ENCODE data around the gene DDIT3. TPM values are rescaled to one million over a fixed set of nuclear protein-coding genes. Genes with fewer than 3 reads are reported as not detected.
A peak's percentile ranks its signal among the peaks of the same experiment; 100 is the strongest.
"Not testable (repeated sequence)": the region's sequence is repeated elsewhere in the genome, so short reads cannot be mapped to it uniquely, and the experiment has no call there.

Gene DDIT3
- polyA plus RNA-seq, 3 donors: 9.3 to 163 (median 9.4) TPM

GRCh38 chr12:57511588-57512325 is 8.6 kb downstream of the DDIT3 start:
- Histone ChIP-seq H3K9me3 (replicated peaks in 1 of 2; ENCODE audit: control insufficient read depth in 1 of 2, insufficient read depth in 1 of 2, low read length in 2 of 2) (no peaks in the 10 kb centered on the region), H3K36me3 (replicated peaks in 1 of 2; ENCODE audit: control insufficient read depth in 1 of 2, insufficient read depth in 2 of 2, low read length in 2 of 2) (peaks cover 65 to 79% of the 10 kb centered on the region in 2 donors), H2AFZ (ENCODE audit: insufficient read depth, low read depth, low read length, poor library complexity, severe bottlenecking) (no peak overlapping the region), H3K27ac (ENCODE audit: low read depth in 1 of 2, low read length in 2 of 2) (no peak overlapping the region), H4K20me1 (ENCODE audit: insufficient read depth, low read length) (peaks cover 23% of the 10 kb centered on the region), H3K79me2 (ENCODE audit: insufficient read depth, low read length) (peaks cover 5% of the 10 kb centered on the region), H3K9ac (ENCODE audit: insufficient read depth, low read length, poor library complexity, severe bottlenecking) (no peak overlapping the region), H3K4me3 (replicated peaks in 1 of 3; ENCODE audit: low read depth in 2 of 3, low read length in 3 of 3) (no peak overlapping the region), H3K4me2 (replicated peaks; ENCODE audit: extremely low read depth, low read length, poor library complexity, severe bottlenecking) (no peak overlapping the region), H3K4me1 (ENCODE audit: control insufficient read depth in 1 of 2, insufficient read depth in 2 of 2, low read length in 2 of 2) (no peaks in the 10 kb centered on the region), H3K27me3 (ENCODE audit: control insufficient read depth in 2 of 2, insufficient read depth in 2 of 2, low read length in 2 of 2) (no peaks in the 10 kb centered on the region)
- peaks cover under 1% of the 10 kb centered on the region for H3K4me1 Mint-ChIP-seq
- no peak for TF ChIP-seq CTCF (IDR thresholded peaks at IDR 0.05)
- 100% methylated on average over 3 of the region's 7 CpGs for WGBS (ENCODE audit: insufficient coverage)
- H3K36me3 Mint-ChIP-seq: peaks cover 73 to 86% of the 10 kb centered on the region in 2 donors
- peak overlapping the region in 2 of 7 donors; percentile 25 to 81 for H3K27ac Mint-ChIP-seq
- H3K4me3 Mint-ChIP-seq: no peak overlapping the region
- intact Hi-C loops (cut with micrococcal nuclease): no loop called here
- H3K9me3 Mint-ChIP-seq: peaks cover 0 to 1% (median 0%) of the 10 kb centered on the region in 7 donors
- H3K27me3 Mint-ChIP-seq (ENCODE audit: low read depth in 3 of 3): no peaks in the 10 kb centered on the region
- no peak for DNase-seq

- Histone ChIP-seq H3K9me3 (replicated peaks in 1 of 2; ENCODE audit: control insufficient read depth in 1 of 2, insufficient read depth in 1 of 2, low read length in 2 of 2) (no peaks in the 10 kb centered on the region), H2AFZ (ENCODE audit: insufficient read depth, low read depth, low read length, poor library complexity, severe bottlenecking) (no peak overlapping the region), H3K36me3 (replicated peaks in 1 of 2; ENCODE audit: control insufficient read depth in 1 of 2, insufficient read depth in 2 of 2, low read length in 2 of 2) (peaks cover 64 to 79% of the 10 kb centered on the region in 2 donors), H3K27ac (ENCODE audit: low read depth in 1 of 2, low read length in 2 of 2) (no peak overlapping the region), H3K4me3 (replicated peaks in 1 of 3; ENCODE audit: low read depth in 2 of 3, low read length in 3 of 3) (no peak overlapping the region), H3K9ac (ENCODE audit: insufficient read depth, low read length, poor library complexity, severe bottlenecking) (no peak overlapping the region), H3K4me1 (ENCODE audit: control insufficient read depth in 1 of 2, insufficient read depth in 2 of 2, low read length in 2 of 2) (no peaks in the 10 kb centered on the region), H3K79me2 (ENCODE audit: insufficient read depth, low read length) (no peaks in the 10 kb centered on the region), H4K20me1 (ENCODE audit: insufficient read depth, low read length) (peaks cover 17% of the 10 kb centered on the region), H3K27me3 (ENCODE audit: control insufficient read depth in 2 of 2, insufficient read depth in 2 of 2, low read length in 2 of 2) (no peaks in the 10 kb centered on the region), H3K4me2 (replicated peaks; ENCODE audit: extremely low read depth, low read length, poor library complexity, severe bottlenecking) (no peak overlapping the region)
- no peaks in the 10 kb centered on the region for H3K4me1 Mint-ChIP-seq
- TF ChIP-seq CTCF (IDR thresholded peaks at IDR 0.05): no peak
- peaks cover 71 to 86% of the 10 kb centered on the region in 2 donors for H3K36me3 Mint-ChIP-seq
- H3K27me3 Mint-ChIP-seq (ENCODE audit: low read depth in 3 of 3): no peaks in the 10 kb centered on the region
- H3K9me3 Mint-ChIP-seq: peaks cover 0 to 1% (median 0%) of the 10 kb centered on the region in 7 donors
- H3K27ac Mint-ChIP-seq: peak overlapping the region in 1 of 7 donors; percentile 26
- H3K4me3 Mint-ChIP-seq: no peak overlapping the region
- intact Hi-C loops (cut with micrococcal nuclease): no loop called here
- 100% methylated on average over 4 of the region's 4 CpGs for WGBS (ENCODE audit: insufficient coverage)
- no peak for DNase-seq
These were observed 9.2 kb downstream of the DDIT3 start for GRCh38 chr12:57511161-57511560.

GRCh38 chr12:57507796-57508195 is 12.5 kb downstream of the DDIT3 start:
- intact Hi-C loops (cut with micrococcal nuclease); H3K4me3 ChIP-seq (replicated peaks in 1 of 3; ENCODE audit: low read depth in 2 of 3, low read length in 3 of 3); H3K4me1 ChIP-seq (ENCODE audit: control insufficient read depth in 1 of 2, insufficient read depth in 2 of 2, low read length in 2 of 2); H4K20me1 ChIP-seq (ENCODE audit: insufficient read depth, low read length); H3K9me3 ChIP-seq (replicated peaks in 1 of 2; ENCODE audit: control insufficient read depth in 1 of 2, insufficient read depth in 1 of 2, low read length in 2 of 2); H3K79me2 ChIP-seq (ENCODE audit: insufficient read depth, low read length); H3K4me1 Mint-ChIP-seq; H3K4me3 Mint-ChIP-seq; H2AFZ ChIP-seq (ENCODE audit: insufficient read depth, low read depth, low read length, poor library complexity, severe bottlenecking); H3K9ac ChIP-seq (ENCODE audit: insufficient read depth, low read length, poor library complexity, severe bottlenecking); H3K9me3 Mint-ChIP-seq; H3K27ac ChIP-seq (ENCODE audit: low read depth in 1 of 2, low read length in 2 of 2); H3K4me2 ChIP-seq (replicated peaks; ENCODE audit: extremely low read depth, low read length, poor library complexity, severe bottlenecking); H3K27me3 ChIP-seq (ENCODE audit: control insufficient read depth in 2 of 2, insufficient read depth in 2 of 2, low read length in 2 of 2); DNase-seq; H3K27me3 Mint-ChIP-seq (ENCODE audit: low read depth in 3 of 3): not testable (repeated sequence)
- Mint-ChIP-seq H3K36me3 (peaks cover 73 to 86% of the 10 kb centered on the region in 2 donors), H3K27ac (peak overlapping the region in 1 of 7 donors; percentile 66)
- peaks cover 65 to 81% of the 10 kb centered on the region in 2 donors for H3K36me3 ChIP-seq (replicated peaks in 1 of 2; ENCODE audit: control insufficient read depth in 1 of 2, insufficient read depth in 2 of 2, low read length in 2 of 2)
- no CpG with 5 or more reads among the region's 28 CpGs for WGBS (ENCODE audit: insufficient coverage)
